Subcutaneous adipose tissue (tissue), 4 donors: ENCODE measurements around the gene STARD13. TPM values are rescaled to one million over a fixed set of nuclear protein-coding genes. Genes with fewer than 3 reads are reported as not detected.

Experiments
- CTCF ChIP-seq: fragments of 450-650 bp; IDR thresholded peaks from one replicate; pipeline ENCODE4 v1.5.1; 2016; ENCODE audit warnings: low read depth, mild to moderate bottlenecking, control low read depth, antibody characterized with exemption, moderate library complexity
- total RNA-seq, 4 donors: library from RNA; depleted of rRNA; stranded (reverse); fragments of >200 nt; gene quantifications; one replicate each; pipeline ENCODE4 v1.1.0, GENCODE V29; 2016

STARD13 gene
- total RNA-seq, 4 donors from 2014 or later, result 42.9 to 67.8 (median 55.3) TPM

GRCh38 chr13:33206945-33207614 is 78.5 kb downstream of the STARD13 start:
- no peak for TF ChIP-seq CTCF

GRCh38 chr13:33206425-33206824 is 79.1 kb downstream of the STARD13 start:
- no peak for TF ChIP-seq CTCF

GRCh38 chr13:33205804-33206221 is 79.7 kb downstream of the STARD13 start:
- no peak for TF ChIP-seq CTCF

DNA sequence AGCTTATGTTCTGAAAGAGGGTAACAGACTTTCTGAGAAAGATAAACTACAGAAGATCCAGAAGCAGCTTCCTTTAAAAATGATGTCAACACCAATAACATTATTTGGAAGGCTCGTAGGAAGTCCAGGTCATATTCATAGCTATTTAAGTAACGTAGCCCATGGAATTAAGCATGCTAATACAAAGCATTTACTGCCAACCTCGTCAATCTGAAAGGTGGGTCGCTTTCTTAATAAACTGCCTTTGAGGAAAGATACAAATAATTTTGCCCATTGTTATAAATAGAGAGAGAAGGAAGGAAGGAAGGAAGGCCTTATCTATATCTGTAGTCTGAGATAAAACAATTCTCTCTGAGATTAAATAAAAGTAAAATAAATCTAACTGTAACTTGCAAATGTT is 80.3 kb downstream of the STARD13 start:
- no peak for TF ChIP-seq CTCF

DNA sequence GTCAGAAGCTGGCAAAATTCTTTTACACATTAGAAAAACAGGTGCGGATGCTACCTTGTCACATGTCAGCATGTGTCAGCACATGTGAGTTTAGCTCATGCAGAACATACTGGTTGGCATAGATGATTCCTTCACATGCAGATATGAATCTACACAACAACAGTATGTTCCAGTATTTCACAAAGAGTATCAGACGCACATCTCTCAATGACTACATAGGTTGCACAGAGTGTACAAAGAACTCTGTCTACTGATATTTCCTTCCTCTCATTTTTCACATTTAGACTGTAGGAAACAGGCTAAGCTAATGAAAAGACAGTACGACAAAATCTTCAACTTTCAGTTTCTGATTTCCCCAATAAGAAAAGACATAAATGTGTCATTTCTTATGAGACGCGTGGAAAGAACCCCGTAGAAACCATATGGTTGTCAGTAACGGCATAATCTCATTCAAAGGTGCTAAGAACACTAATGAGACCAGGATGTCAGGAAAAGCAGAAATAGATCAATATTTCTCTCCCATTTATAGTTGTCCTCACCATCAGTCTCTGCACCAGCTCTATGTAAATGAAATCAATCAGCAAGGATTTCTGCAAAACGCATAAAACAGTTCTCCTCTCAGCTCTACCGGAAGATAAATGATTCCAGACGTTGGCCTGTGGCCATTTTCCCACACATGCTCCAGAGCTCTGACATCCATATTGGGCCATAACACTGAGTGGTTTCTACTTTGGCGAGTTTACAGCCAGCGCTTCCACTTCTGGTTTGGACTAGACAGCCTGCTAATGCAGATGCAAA is 81.2 kb downstream of the STARD13 start:
- no peak for TF ChIP-seq CTCF

DNA sequence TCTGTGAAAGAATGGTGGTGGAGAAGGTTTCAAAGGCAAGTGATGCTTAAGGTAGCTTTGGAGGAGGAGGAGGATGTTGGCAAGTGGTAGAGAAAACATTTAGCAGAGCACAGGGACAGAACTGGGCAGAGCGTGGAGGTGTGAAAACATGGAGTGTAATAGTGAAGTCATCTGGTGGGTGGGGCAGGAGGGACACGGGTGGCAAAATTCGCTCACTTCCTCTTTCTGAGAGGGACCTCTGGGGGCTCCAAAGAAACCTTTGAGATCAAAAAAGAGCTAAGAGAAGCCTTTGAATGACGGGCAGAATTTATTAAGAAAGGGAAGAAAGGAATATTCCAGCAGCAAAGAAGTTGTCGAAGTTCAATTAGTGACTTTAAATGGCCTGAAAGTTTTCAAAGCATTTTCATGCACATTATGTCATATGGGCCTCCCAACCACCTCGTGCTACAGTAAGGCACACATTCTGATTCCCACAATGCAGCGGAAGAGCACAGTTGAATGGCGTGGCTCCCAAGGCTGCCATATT is 82.8 kb downstream of the STARD13 start:
- TF ChIP-seq CTCF, result no peak

DNA sequence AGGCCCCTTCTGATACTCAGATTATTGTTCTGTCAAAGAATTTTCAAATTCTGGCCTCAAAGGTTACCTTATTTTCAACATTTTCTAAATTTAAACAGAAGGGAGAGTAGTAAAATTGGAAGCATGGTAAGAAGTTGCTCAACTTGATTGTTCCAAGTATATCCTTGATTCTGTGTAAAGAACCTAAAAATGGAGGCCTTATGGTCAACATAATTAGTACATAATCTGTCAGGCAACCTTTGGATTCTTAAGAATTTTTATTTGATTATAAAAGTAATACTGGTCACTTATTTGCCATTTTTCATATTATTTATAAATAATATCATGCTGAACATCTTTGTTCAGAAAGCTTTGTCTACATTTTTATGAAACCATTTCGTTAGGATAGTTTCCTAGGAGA is 83.9 kb downstream of the STARD13 start:
- TF ChIP-seq CTCF, result no peak
